ENCODE results near the gene DRAM1. TPM values are rescaled to one million over a fixed set of nuclear protein-coding genes. Genes with fewer than 3 reads are reported as not detected.

The DRAM1 gene
- total and polyA plus RNA-seq, 10 of the 15 experiments (the other 5 are each of a cell fraction or from before 2014, with no cell fraction given), result 22.4 to 91.5 (median 41.4) TPM

- FAIRE-seq (peak; percentile 41), DNase-seq (ENCODE audit: low read depth, low spot score) (peak; percentile 94), ATAC-seq (peak; percentile 69)
- RAD21 ChIA-PET (ENCODE audit: unreplicated experiment), result interaction anchor here (0.7 to 4.3 kb wide), 18 partner anchors 16 to 829 kb away, joined by 3 to 23 read pairs (median 4); partner anchors contain the start of genes DRAM1 and WASHC3
- SMC1A ChIA-PET (ENCODE audit: uncharacterized antibody, unreplicated experiment), result interaction anchor here (0.5 to 10.7 kb wide), 23 partner anchors 7 to 843 kb away, joined by 3 to 98 read pairs (median 4); partner anchors contain the start of gene WASHC3
- CTCF ChIA-PET, result interaction anchor here (0.7 to 7.9 kb wide), 20 partner anchors 17 to 880 kb away, joined by 3 to 72 read pairs (median 4); partner anchors contain the start of gene WASHC3
- Histone ChIP-seq H4K20me1 (ENCODE audit: control insufficient read depth, insufficient read depth) (no peaks in the 10 kb centered on the region), H3K4me1 (ENCODE audit: control insufficient read depth, insufficient read depth, low read length) (peaks cover 82% of the 10 kb centered on the region), H3K27ac (ENCODE audit: control insufficient read depth, insufficient read depth) (peak overlapping the region; percentile 98), H3K9ac (ENCODE audit: control insufficient read depth, insufficient read depth, low read length) (peak overlapping the region; percentile 77), H2AFZ (ENCODE audit: control insufficient read depth, low read depth, low read length) (peak overlapping the region; percentile 28; the same call in 1 of the 2 replicates), H3K4me3 (peak overlapping the region; percentile 64), H3K36me3 (ENCODE audit: control insufficient read depth in 2 of 2, insufficient read depth in 2 of 2, low read length in 1 of 2) (peaks cover 0 to 14% of the 10 kb centered on the region in 2 experiments; a peak in 2 of 4 replicates), H3K79me2 (ENCODE audit: control insufficient read depth, insufficient read depth, low read length) (peaks cover 93% of the 10 kb centered on the region), H3K27me3 (replicated peaks in 1 of 2; ENCODE audit: control insufficient read depth in 2 of 2, insufficient read depth in 2 of 2, low read length in 1 of 2) (no peaks in the 10 kb centered on the region), H3K4me2 (ENCODE audit: control insufficient read depth, insufficient read depth) (peak overlapping the region; percentile 99), H3K9me3 (replicated peaks; ENCODE audit: control insufficient read depth, insufficient read depth, low read length) (no peaks in the 10 kb centered on the region; the same call in 2 of the 3 replicates)
- BruUV-seq (replicated peaks), result TSS peak; percentile 90
- WGBS (ENCODE audit: insufficient coverage, insufficient replicate concordance, low lambda C conversion rate, missing lambda C conversion rate), result 21% methylated on average over 9 of the region's 9 CpGs
- intact Hi-C loops (cut with micrococcal nuclease; ENCODE audit: unreplicated experiment) (loop anchor here (1.0 to 5.0 kb wide), 5 partner anchors 19 to 836 kb away; partner anchors contain the start of gene WASHC3), in situ Hi-C loops (cut with MboI) (loop anchor here (10.0 to 25.0 kb wide), 3 partner anchors 799 to 1601 kb away; no protein-coding TSS in a partner anchor)
- POLR2A ChIA-PET, result interaction anchor here (0.7 to 2.0 kb wide), 9 partner anchors 13 to 543 kb away, joined by 3 to 5 read pairs (median 3); partner anchors contain the start of genes DRAM1 and WASHC3
- TF ChIP-seq BACH1 (IDR thresholded peaks at IDR 0.05; ENCODE audit: borderline replicate concordance) (peak; percentile 42; the same call in 1 of the 2 replicates), LARP7 (IDR thresholded peaks at IDR 0.05) (peak; percentile 27; the same call in 1 of the 2 replicates), ZNF384 (IDR thresholded peaks at IDR 0.05; ENCODE audit: borderline replicate concordance, low read depth, low read length) (peak; percentile 89), POU2F2 (IDR thresholded peaks at IDR 0.05; ENCODE audit: borderline replicate concordance, low read depth, low read length) (peak; percentile 88; the same call in 2 of the 3 replicates), TCF12 (IDR thresholded peaks at IDR 0.05; ENCODE audit: low read depth, low read length) (peak; percentile 67; the same call in 1 of the 2 replicates), POLR2AphosphoS2 (IDR thresholded peaks at IDR 0.05; ENCODE audit: low read depth, low read length) (0 out of 2 replicates have a peak, but pooled peaks have one; percentile 55), CTCF (IDR thresholded peaks at IDR 0.05 in 2 of 3, conservative IDR thresholded peaks at IDR 0.05 in 1 of 3; ENCODE audit: control insufficient read depth in 2 of 3, extremely low read depth in 1 of 3, insufficient read depth in 1 of 3, low read depth in 3 of 3, low read length in 3 of 3) (0 out of 6 replicates have a peak, but pooled peaks of 1 of the 3 experiments have one; percentile 2), PKNOX1 (IDR thresholded peaks at IDR 0.05) (peak; percentile 65), CREM (IDR thresholded peaks at IDR 0.05; ENCODE audit: low read depth) (peak; percentile 87), CBX5 (IDR thresholded peaks at IDR 0.05; ENCODE audit: low read depth) (peak; percentile 89; the same call in 1 of the 2 replicates), PAX8 (IDR thresholded peaks at IDR 0.05) (no peak), EED (IDR thresholded peaks at IDR 0.05; ENCODE audit: low read depth) (peak; percentile 95), MTA3 (IDR thresholded peaks at IDR 0.05; ENCODE audit: borderline replicate concordance, low read length) (peak; percentile 95; the same call in 1 of the 2 replicates), PAX5 (IDR thresholded peaks at IDR 0.05; ENCODE audit: borderline replicate concordance, low read depth, low read length) (no peak; the same call in 1 of the 2 replicates), ZNF24 (IDR thresholded peaks at IDR 0.05) (peak; percentile 32; the same call in 1 of the 2 replicates), ZNF622 (IDR thresholded peaks at IDR 0.05) (no peak), ESRRA (IDR thresholded peaks at IDR 0.05; ENCODE audit: low read length) (0 out of 2 replicates have a peak, but pooled peaks have one; percentile 33)
Observed at GRCh38 chr12:101935890-101936746, 58.7 kb downstream of the DRAM1 start.
